Fibroblast of lung (primary cell): ENCODE measurements around the gene MCRIP2.

Experiments used
- CTCF ChIP-seq, 2 donors: IDR thresholded peaks in 1 of 2; conservative IDR thresholded peaks in 1 of 2; 1 replicate in 1 of 2; 2 replicates in 1 of 2; pipeline ENCODE4 v1.5.1; 2011 to 2012; ENCODE audit warnings: low read length in 2 of 2, control low read depth in 1 of 2, inconsistent platforms in 1 of 2, low read depth in 1 of 2, mild to moderate bottlenecking in 1 of 2
- EZH2 ChIP-seq: IDR thresholded peaks from 2 replicates; pipeline ENCODE4 v1.5.1; 2012; ENCODE audit warnings: low read length, control low read depth, mild to moderate bottlenecking; ENCODE audit errors: missing control alignments

GRCh38 chr16:686459-687260 lies 45.0 kb downstream of the MCRIP2 start:
- no peak for TF ChIP-seq CTCF (conservative IDR thresholded peaks at IDR 0.05 in 1 of 2, IDR thresholded peaks at IDR 0.05 in 1 of 2; ENCODE audit: low read depth in 1 of 2, low read length in 2 of 2)
- no peak for TF ChIP-seq EZH2
